Caco-2 (cell line): ENCODE results near the gene MAGIX. TPM values are rescaled to one million over a fixed set of nuclear protein-coding genes. Genes with fewer than 3 reads are reported as not detected.

ENCODE experiments used
- BruUV-seq: library from RNA; stranded (reverse); fragments of 400-500 nt; replicated peaks from 2 replicates; lab custom pipeline; 2021; lab: Mats Ljungman, UMichigan
- CTCF ChIA-PET: fragments of 300-600 bp; sonication (Branson Sonifier 250); formaldehyde crosslinking; loops from one replicate; lab custom pipeline; 2022; ENCODE audit warnings: antibody characterized with exemption; lab: Charles Lee
- POLR2A ChIA-PET: fragments of 300-600 bp; sonication (Branson Sonifier 250); formaldehyde crosslinking; loops from one replicate; lab custom pipeline; 2022; ENCODE audit warnings: antibody characterized with exemption; lab: Charles Lee
- DNase-seq, 2 experiments: peaks; one replicate each; pipeline versions ENCODE4 v3.0.0 to v3.0.0-alpha.2; 2020 to 2022
- H3K27me3 ChIP-seq: replicated peaks from 2 replicates; pipeline ENCODE4 v1.6.0; 2011; ENCODE audit warnings: low read length; ENCODE audit not compliant: control insufficient read depth, insufficient read depth
- H3K36me3 ChIP-seq: 2 replicates; pipeline ENCODE4 v1.5.1; 2011; ENCODE audit warnings: low read length; ENCODE audit not compliant: control insufficient read depth, insufficient read depth
- H3K4me1 ChIP-seq: fragments of 250-450 bp; sonication (Bioruptor Pico); 2 replicates; pipeline ENCODE4 v1.5.1; 2020; ENCODE audit warnings: mild to moderate bottlenecking
- H3K4me3 ChIP-seq: 2 replicates; pipeline ENCODE4 v1.5.1; 2011; ENCODE audit warnings: low read depth, mild to moderate bottlenecking, control low read depth, low read length
- H3K9me3 ChIP-seq: fragments of 250-450 bp; sonication (Bioruptor Pico); 2 replicates; pipeline ENCODE4 v1.5.1; 2020; ENCODE audit warnings: mild to moderate bottlenecking, moderate library complexity
- H3K27ac Mint-ChIP-seq: one replicate; pipeline ENCODE4 v1.8.0; 2022; ENCODE audit warnings: mixed read lengths; ENCODE audit not compliant: unreplicated experiment
- H3K27me3 Mint-ChIP-seq: one replicate; pipeline ENCODE4 v1.8.0; 2022; ENCODE audit warnings: mixed read lengths; ENCODE audit not compliant: insufficient read depth, unreplicated experiment
- H3K36me3 Mint-ChIP-seq: one replicate; pipeline ENCODE4 v1.8.0; 2022; ENCODE audit warnings: mild to moderate bottlenecking, mixed read lengths; ENCODE audit not compliant: insufficient read depth, unreplicated experiment
- H3K4me1 Mint-ChIP-seq: one replicate; pipeline ENCODE4 v1.8.0; 2022; ENCODE audit warnings: low read depth, mixed read lengths; ENCODE audit not compliant: unreplicated experiment
- H3K4me3 Mint-ChIP-seq: one replicate; pipeline ENCODE4 v1.8.0; 2022; ENCODE audit warnings: mild to moderate bottlenecking, moderate library complexity, mixed read lengths; ENCODE audit not compliant: unreplicated experiment
- H3K9me3 Mint-ChIP-seq: one replicate; pipeline ENCODE4 v1.8.0; 2022; ENCODE audit warnings: mixed read lengths; ENCODE audit not compliant: unreplicated experiment
- intact Hi-C: fragments of 100-400 bp; cut with micrococcal nuclease; formaldehyde crosslinking; loops from one replicate; pipeline ENCODE4 v1.10.0; 2022; ENCODE audit not compliant: unreplicated experiment
- total RNA-seq: library from RNA; stranded (reverse); gene quantifications from 2 replicates; pipeline ENCODE4 v1.2.3, GENCODE V29; 2022
- TF ChIP-seq, protein P1 (sequence below), 2 experiments: fragments of 200-600 bp in 1 of 2; IDR thresholded peaks; 1 replicate in 1 of 2; 2 replicates in 1 of 2; pipeline versions ENCODE4 v1.5.1 to v1.8.0; 2011 to 2022; ENCODE audit warnings: antibody characterized with exemption in 1 of 2, control low read depth in 1 of 2, inconsistent platforms in 1 of 2, low read depth in 1 of 2, low read length in 1 of 2, mild to moderate bottlenecking in 1 of 2, moderate library complexity in 1 of 2; ENCODE audit not compliant: insufficient read depth in 1 of 2, severe bottlenecking in 1 of 2, unreplicated experiment in 1 of 2

Gene MAGIX
- total RNA-seq, 1 experiment from 2014 or later = 1.5 TPM

DNA sequence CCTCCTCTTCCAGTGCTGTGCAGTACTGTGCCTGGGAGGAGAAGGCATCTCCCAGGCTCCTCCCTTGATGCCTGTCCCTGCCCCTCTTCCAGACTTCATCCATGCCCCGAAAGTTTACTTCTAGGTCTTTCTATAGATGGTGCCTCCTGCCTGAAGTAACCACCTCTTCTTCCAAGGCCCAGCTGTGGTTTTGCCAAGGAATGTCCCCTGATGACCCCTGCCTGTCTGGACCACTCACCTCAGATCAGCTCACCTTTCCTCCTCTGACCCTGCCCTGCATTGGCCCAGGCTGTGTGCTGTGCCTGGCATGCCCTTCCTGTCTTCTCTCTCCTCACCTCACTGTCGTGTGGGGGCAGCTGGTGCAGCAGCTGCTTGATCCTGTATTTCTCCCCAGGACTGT, 16.8 kb downstream of the MAGIX start:
- no peaks in the 10 kb centered on the region for H3K9me3 ChIP-seq
- ChIA-PET CTCF (no interaction called here), POLR2A (no interaction called here)
- BruUV-seq = no TSS peak
- intact Hi-C loops = loop anchor here (10.0 kb wide), 1 partner anchor 55 kb away; the partner anchor contains the start of genes CACNA1F and CCDC22
- H3K36me3 Mint-ChIP-seq = peaks cover 22% of the 10 kb centered on the region
- H3K4me1 Mint-ChIP-seq = peaks cover 11% of the 10 kb centered on the region
- no peaks in the 10 kb centered on the region for H3K36me3 ChIP-seq
- H3K9me3 Mint-ChIP-seq = no peaks in the 10 kb centered on the region
- no peak for DNase-seq
- H3K27me3 ChIP-seq = no peaks in the 10 kb centered on the region
- H3K27ac Mint-ChIP-seq = no peak overlapping the region
- H3K4me1 ChIP-seq = no peaks in the 10 kb centered on the region
- no peak overlapping the region for H3K4me3 Mint-ChIP-seq
- TF ChIP-seq, protein P1, sequence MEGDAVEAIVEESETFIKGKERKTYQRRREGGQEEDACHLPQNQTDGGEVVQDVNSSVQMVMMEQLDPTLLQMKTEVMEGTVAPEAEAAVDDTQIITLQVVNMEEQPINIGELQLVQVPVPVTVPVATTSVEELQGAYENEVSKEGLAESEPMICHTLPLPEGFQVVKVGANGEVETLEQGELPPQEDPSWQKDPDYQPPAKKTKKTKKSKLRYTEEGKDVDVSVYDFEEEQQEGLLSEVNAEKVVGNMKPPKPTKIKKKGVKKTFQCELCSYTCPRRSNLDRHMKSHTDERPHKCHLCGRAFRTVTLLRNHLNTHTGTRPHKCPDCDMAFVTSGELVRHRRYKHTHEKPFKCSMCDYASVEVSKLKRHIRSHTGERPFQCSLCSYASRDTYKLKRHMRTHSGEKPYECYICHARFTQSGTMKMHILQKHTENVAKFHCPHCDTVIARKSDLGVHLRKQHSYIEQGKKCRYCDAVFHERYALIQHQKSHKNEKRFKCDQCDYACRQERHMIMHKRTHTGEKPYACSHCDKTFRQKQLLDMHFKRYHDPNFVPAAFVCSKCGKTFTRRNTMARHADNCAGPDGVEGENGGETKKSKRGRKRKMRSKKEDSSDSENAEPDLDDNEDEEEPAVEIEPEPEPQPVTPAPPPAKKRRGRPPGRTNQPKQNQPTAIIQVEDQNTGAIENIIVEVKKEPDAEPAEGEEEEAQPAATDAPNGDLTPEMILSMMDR (IDR thresholded peaks at IDR 0.05; ENCODE audit: insufficient read depth in 1 of 2, low read depth in 1 of 2, low read length in 1 of 2, severe bottlenecking in 1 of 2, unreplicated experiment in 1 of 2) = no peak
- H3K27me3 Mint-ChIP-seq = no peaks in the 10 kb centered on the region
- H3K4me3 ChIP-seq = no peak overlapping the region

- no peak for DNase-seq
- H3K9me3 ChIP-seq = no peaks in the 10 kb centered on the region
- no peaks in the 10 kb centered on the region for H3K27me3 ChIP-seq
- BruUV-seq = no TSS peak
- H3K4me1 ChIP-seq = 0 out of 2 replicates have a peak, but pooled peaks cover 5% of the 10 kb centered on the region
- Mint-ChIP-seq H3K27me3 (no peaks in the 10 kb centered on the region), H3K9me3 (no peaks in the 10 kb centered on the region), H3K4me1 (no peaks in the 10 kb centered on the region), H3K27ac (peak overlapping the region; percentile 73), H3K36me3 (peaks cover 11% of the 10 kb centered on the region), H3K4me3 (peak overlapping the region; percentile 66)
- intact Hi-C loops = no loop called here
- CTCF ChIA-PET = interaction anchor here (0.6 kb wide), 1 partner anchor 18 kb away, joined by 4 read pairs; no protein-coding TSS in a partner anchor
- H3K4me3 ChIP-seq = no peak overlapping the region
- POLR2A ChIA-PET = no interaction called here
- TF ChIP-seq, protein P1 (IDR thresholded peaks at IDR 0.05; ENCODE audit: insufficient read depth in 1 of 2, low read depth in 1 of 2, low read length in 1 of 2, severe bottlenecking in 1 of 2, unreplicated experiment in 1 of 2) = no peak
- H3K36me3 ChIP-seq = no peaks in the 10 kb centered on the region
These were observed 21.2 kb downstream of the MAGIX start for GRCh38 chrX:49183701-49184281.

DNA sequence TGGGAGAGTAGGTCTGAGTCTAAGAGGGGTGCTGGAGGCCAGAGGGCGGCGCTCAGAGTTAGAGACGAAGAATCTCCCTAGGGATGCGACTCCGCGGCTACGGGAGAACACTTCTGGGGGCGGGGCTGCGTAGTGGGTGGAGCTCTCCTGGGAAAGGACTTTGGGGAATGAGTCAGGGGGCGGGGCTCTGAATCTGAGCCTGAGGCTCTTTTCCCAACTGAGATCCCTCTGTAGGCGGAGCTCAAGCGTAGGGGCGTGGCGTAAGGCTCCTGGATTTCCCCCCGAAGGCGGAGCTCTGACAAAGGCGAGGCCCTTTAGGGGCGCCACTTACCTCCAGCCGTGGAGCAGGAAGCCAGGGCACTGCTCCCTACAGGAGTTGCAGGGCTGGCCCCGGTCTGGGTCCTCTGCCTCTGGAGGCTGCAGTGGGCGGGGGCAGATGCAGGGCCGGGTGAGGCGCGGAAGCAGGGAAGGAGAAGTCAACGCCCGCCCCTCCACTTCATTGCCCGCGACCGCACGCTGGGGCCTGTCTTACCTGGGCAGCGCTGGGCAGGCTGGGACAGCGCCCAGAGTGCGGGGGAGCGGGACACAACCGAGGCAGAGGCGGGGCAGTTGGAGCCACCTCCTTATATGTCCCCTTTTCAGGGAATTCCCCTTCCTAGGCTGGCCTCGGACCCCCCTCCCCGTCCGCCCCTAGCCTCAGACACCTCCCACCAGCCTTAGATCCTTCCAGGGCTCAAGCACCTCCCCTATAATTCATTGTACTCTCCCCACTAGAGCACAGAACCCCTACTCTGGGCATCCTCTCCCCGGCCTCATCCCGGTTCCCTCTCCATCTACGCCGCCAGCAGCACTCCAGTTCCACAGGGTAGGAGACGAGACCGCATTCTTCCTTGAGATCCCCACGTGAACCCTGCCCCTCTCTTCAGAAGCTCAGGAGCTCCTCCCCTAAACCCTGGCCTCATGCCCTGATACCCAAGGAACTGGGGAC, 22.0 kb downstream of the MAGIX start:
- no peaks in the 10 kb centered on the region for H3K36me3 ChIP-seq
- no TSS peak for BruUV-seq
- DNase-seq = peak in 1 of 2 experiments; percentile 59
- peak overlapping the region; percentile 73 for H3K27ac Mint-ChIP-seq
- POLR2A ChIA-PET = no interaction called here
- no peaks in the 10 kb centered on the region for H3K27me3 Mint-ChIP-seq
- no peaks in the 10 kb centered on the region for H3K27me3 ChIP-seq
- intact Hi-C loops = no loop called here
- peak overlapping the region; percentile 66 for H3K4me3 Mint-ChIP-seq
- TF ChIP-seq, protein P1 (IDR thresholded peaks at IDR 0.05; ENCODE audit: insufficient read depth in 1 of 2, low read depth in 1 of 2, low read length in 1 of 2, severe bottlenecking in 1 of 2, unreplicated experiment in 1 of 2) = no peak
- H3K9me3 Mint-ChIP-seq = no peaks in the 10 kb centered on the region
- peaks cover 11% of the 10 kb centered on the region for H3K36me3 Mint-ChIP-seq
- H3K9me3 ChIP-seq = no peaks in the 10 kb centered on the region
- peaks cover 3% of the 10 kb centered on the region for H3K4me1 Mint-ChIP-seq
- CTCF ChIA-PET = interaction anchor here (0.6 kb wide), 1 partner anchor 17 kb away, joined by 4 read pairs; no protein-coding TSS in a partner anchor
- no peak overlapping the region for H3K4me3 ChIP-seq
- peaks cover 5% of the 10 kb centered on the region; the same call in 1 of the 2 replicates for H3K4me1 ChIP-seq
